ENCODE data around the gene TCF3.
A peak's percentile ranks its signal among the peaks of the same experiment; 100 is the strongest.

Gene TCF3

DNA sequence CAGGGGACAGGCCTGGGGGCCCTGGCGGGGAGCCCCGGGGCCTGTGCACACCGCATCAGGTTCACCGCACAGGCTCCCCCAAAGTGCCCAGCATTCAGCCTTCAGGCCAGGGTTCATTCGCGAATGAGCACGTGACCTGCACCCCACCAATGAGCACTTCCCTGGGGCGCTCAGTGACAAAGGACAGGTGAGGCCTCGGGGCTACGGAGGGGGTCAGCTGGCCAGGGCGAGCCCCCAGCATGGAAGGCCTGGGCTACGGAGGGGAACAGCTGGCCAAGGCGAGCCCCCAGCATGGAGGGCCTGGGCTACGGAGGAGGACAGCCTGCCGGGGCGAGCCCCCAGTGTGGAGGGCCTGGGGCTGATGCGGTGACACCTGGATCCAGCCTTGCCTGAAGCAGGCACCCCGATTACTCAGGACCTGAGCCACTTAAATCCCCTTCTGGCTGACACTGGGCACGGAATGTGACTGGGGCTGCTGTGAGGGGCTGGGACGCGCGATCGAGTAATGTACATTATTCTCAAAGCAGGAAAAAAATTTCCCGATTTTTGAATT lies 23.1 kb downstream of the TCF3 start:
- DNase-seq, result no peak

DNA sequence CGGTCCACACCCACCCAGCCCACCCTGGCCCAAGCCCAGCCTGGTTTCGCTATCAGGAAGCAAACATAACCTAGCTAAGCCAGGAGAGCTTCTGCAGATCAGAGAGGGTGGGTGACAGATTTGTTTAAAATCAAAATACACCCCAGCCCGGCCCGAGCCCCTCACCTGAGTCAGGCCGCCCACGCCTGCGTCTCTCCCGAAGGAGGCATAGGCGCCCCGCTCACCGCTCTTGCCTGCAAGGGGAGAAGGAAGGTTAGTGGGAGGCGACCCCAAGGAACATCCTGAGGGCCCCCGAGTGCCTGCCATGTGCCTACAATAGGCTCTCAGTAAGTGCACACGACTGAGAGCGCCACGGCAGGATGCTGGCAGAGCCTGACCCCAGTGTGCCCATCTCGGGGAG lies 25.2 kb downstream of the TCF3 start:
- no peak for DNase-seq

DNA sequence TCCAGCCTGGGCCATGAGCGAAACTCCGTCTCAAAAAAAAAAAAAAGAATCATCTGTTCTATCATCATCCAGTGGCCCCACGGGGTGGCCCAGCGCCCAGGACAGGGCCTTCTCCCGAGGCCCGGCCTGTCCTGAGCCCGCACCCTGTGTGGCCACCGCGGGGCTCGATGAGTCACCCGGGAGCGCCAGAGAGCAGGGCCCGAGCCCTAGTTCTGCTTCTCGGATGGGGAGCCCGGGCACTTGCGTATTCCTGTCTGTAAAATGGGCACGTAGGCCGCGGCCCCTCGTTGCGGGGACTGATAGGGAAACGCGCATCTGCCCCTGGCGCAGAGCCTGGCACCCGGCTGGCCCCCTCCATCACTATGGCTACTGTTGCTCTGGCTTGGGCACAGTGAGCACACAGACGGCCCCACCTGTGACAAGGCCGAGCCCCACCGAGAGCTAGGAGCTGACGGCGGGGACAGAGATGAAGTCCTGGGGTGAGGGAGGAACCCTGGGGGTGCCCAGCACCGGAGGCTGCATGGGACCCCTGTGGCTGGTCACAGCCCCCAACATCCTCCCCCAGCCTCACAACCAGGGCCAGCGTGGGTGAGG lies 25.9 kb downstream of the TCF3 start:
- DNase-seq, result no peak

- DNase-seq, result peak; percentile 79
These were observed 28.0 kb downstream of the TCF3 start for GRCh38 chr19:1624458-1624857.

DNA sequence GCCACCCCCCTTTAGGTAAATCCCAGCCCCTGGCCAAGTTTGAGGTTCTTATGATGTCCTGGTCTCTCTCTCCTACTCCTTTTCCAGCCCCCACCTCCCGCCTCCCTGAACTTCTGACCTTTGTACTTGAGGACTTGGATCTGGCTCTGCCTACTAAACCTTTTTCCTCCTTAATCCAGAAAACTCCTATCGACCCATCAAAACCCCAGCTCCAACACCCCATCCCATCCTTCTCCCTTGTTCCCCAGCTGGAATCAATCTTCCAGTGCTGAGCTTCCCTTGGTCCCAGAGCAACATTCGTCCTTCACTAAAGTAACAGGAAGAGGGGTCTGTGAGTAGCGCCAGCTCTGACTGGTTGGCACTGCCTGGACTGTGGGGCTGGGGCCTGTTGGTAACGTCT lies 29.9 kb downstream of the TCF3 start:
- DNase-seq, result no peak

GRCh38 chr19:1622007-1622406 lies 30.4 kb downstream of the TCF3 start:
- DNase-seq, result no peak

DNA sequence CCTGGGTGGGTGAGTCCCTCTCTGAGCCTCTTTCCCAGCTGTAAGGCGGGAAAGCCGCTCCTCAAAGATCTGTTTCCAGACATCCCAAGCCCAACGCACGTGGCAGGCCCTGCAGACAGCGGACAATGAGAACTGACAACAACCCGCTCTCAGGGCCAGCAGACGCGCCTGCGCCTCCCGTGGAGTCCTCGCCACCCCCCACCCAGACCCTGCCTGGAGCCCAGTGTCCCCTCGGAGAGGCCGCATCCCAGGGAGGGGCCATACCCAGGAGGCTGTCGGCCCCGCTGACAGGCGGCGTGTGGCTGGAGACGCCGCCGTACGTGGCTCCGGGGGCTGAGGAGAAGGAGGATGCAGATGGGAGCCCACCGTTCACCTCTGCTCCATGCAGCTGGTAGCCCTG lies 30.8 kb downstream of the TCF3 start:
- DNase-seq, result no peak

GRCh38 chr19:1621021-1621420 lies 31.4 kb downstream of the TCF3 start:
- no peak for DNase-seq

- DNase-seq, result no peak
These were observed 31.9 kb downstream of the TCF3 start for GRCh38 chr19:1620502-1620901.

DNA sequence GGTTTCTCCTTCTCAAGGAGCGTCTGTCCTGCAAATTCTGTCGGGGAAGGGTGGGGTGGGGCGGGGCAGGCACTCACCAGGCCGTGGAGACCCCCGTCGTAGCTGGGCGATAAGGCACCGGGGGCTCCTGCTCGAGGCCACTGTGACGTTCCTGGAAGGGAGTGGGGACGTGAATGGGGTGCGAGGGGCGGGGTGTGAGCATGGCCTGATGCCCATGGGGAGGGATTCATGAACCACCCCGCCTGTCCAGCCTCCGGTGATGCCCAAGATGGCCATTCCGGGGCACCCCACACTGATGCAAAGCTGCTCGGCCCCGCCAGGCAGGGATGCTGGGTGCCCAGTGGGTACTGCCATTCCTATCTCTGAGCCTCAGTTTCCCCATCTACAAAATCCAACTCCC lies 32.7 kb downstream of the TCF3 start:
- DNase-seq, result no peak

GRCh38 chr19:1619094-1619439 lies 33.3 kb downstream of the TCF3 start:
- no peak for DNase-seq

- peak; percentile 69 for DNase-seq
These were observed 34.0 kb downstream of the TCF3 start for GRCh38 chr19:1618157-1619093.

- no peak for DNase-seq
These were observed 35.5 kb downstream of the TCF3 start for GRCh38 chr19:1616875-1617274.

- no peak for DNase-seq
These were observed 36.0 kb downstream of the TCF3 start for GRCh38 chr19:1616396-1616795.

DNA sequence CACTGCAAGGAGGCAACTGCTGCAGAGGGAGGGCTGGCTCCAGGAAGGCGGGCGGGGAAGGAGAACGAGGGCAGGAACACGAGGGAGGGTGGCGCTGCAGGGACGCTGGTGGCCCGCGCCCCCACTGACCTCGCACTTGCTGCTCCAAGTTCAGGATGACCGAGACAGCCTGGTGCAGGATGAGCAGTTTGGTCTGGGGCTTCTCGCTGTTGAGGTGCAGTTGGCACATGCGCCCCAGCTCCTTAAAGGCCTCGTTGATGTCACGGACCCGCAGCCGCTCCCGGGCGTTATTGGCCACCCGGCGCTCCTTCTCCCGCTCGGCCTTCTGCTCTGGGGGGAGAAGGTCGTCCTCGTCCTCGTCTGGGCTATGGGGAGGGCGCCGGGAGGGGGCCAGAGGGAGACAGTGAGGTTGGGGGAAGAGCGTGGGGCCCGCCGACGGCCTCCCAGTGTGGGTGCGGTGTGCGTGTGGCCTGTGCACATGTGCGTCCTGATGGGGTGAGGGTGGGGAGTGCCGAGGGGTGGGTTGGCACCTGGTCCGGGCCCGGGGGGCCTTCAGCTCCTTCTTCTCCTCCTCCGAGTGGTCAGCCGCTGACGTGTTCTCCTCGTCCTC lies 37.2 kb downstream of the TCF3 start:
- DNase-seq, result no peak

- DNase-seq, result no peak
These were observed 38.4 kb downstream of the TCF3 start for GRCh38 chr19:1613808-1614570.

DNA sequence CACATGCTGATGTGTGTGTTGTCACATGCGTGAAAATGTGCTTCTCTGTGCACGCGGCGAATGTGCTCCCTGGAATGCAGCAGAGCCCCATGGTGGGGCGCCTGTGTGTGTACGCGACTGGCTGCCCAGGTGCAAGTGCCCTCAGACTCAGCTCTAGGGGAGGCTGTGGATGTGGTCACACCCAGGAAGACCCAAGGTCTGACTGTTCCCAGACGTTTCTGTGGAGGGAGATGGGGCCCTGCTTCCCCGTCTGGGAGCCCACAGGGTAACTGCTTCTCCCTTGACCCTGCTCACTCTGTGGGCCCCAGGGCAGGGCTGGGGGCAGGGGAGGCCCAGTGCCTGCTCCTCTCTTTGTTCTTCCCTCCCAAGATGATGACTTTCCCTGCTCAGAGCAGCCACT lies 39.3 kb downstream of the TCF3 start:
- DNase-seq, result no peak

- no peak for DNase-seq
These were observed 40.0 kb downstream of the TCF3 start for GRCh38 chr19:1612114-1613086.

DNA sequence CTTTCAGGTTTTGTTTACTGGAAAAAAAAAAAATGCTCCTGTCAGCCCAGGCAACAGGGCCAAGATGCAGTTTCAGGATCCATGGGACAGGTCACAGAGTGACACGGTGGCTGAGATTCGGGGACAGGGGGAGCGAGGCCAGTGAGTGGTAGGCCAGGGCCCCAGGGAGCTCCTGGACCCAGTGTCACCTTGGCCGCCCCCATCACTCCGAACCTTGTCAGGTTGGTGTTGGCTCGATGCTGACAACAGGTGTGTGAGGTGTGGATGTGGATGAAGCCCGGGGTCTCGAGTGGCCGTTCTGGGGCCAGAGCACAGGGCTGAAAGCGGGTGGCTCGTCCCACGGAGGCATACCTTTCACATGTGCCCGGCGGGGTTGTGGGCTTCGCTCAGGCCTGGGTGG lies 41.1 kb downstream of the TCF3 start:
- DNase-seq, result no peak

DNA sequence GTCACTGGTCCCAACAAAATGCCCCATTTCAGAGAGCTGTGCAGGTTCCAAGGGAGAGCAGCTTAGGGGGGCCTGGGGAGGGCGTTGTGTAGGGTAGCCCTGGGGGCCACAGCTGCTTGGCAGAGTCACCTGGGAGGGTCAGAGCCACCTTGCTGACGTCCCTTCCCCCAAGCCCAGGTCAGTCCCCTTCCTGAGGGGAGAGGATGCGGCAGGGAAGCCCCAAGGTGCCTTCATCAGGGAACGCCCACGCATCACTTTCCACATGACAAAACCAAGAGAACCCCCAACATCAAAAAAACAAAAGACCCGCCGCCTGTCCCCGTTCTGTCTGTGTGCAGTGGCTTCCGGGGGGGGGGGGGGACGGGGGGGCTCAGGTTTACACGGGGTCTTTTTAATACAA lies 41.8 kb downstream of the TCF3 start:
- DNase-seq, result no peak

- no peak for DNase-seq
These were observed 42.5 kb downstream of the TCF3 start for GRCh38 chr19:1609680-1610474.

Data from activated effector memory CD4-positive, alpha-beta T cell treated with anti-CD3 and anti-CD28 coated beads, Interleukin-2, amount 50 U/mL, for 16 hours (primary cell).